Hindlimb muscle (tissue), 1 donor: ENCODE data around the gene MLX. TPM values are rescaled to one million over a fixed set of nuclear protein-coding genes. Genes with fewer than 3 reads are reported as not detected.
A peak's percentile ranks its signal among the peaks of the same experiment; 100 is the strongest.
"Not testable (repeated sequence)": the region's sequence is repeated elsewhere in the genome, so short reads cannot be mapped to it uniquely, and the experiment has no call there.

Experiments used
- DNase-seq: peaks from one replicate; pipeline ENCODE4 v3.0.0-alpha.2; 2013
- polyA plus RNA-seq: library from polyadenylated mRNA; unstranded; fragments of 120-200 nt; gene quantifications from one replicate; pipeline ENCODE4 v1.2.1, GENCODE V29; 2013; ENCODE audit not compliant: insufficient read length

MLX gene
- polyA plus RNA-seq, 1 donor, result 35.2 TPM

DNA sequence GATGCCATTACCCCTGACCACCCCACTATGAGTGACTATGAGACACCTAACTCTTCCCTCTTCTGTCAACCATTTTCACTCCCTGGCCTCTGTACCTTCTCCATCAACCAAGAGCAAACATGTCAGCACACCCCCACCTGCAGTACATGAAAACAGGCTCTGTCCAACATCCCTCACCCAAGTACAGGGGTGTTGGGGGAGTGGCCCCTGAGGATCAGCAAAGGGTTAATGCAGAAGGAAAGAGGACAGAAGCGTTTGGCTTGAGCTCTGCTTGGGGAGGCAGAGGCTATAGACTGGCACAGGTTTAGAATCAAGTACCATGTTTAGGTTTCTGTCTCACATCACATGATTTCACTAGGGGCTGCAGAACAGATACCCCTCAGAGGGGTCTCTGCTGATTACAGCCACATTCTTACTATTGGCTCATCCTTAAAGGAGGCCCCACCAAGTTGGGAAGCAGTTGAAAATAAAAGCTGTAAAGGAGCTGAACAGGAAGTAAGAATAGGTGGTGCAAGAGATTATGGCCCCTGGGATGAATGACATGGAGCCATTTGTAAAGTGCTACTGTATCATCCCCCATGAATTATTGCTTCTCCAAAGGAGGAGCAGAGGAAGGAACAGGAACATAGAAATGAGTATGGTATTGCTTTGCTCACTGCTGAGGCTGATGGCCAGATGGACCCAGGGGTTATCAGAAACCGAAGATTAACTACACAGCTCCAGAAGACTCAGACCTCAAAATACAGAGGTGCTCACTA is 13.1 kb downstream of the MLX start:
- DNase-seq, result no peak

DNA sequence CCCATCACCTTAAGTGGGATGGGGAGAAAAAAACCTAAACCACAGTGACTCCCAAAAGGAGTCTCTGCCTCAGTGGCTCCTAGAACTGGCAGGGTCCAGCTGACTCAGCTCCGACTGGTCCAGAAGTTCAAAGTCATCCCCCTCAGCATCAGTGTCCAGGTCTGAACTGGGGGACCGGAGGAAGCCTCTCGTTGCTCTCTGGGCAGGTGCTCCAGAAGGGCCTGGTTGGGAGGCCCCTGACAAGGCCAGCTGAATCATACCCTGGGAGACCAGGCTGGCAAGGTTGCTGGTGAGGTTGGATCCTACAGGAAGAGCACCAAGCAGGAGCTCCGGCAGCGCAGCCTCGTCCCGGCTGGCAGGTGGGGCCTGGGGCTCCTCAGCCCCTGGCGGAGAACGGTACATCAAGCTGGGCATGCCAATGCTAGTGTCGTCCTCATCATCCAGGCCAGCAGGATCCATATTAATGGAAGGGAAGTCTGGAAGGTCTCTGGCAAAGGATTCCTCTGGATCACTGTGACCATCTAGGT is 14.9 kb downstream of the MLX start:
- no peak for DNase-seq

- DNase-seq, result no peak
Observed at GRCh38 chr17:42584880-42585279, 18.0 kb downstream of the MLX start.

DNA sequence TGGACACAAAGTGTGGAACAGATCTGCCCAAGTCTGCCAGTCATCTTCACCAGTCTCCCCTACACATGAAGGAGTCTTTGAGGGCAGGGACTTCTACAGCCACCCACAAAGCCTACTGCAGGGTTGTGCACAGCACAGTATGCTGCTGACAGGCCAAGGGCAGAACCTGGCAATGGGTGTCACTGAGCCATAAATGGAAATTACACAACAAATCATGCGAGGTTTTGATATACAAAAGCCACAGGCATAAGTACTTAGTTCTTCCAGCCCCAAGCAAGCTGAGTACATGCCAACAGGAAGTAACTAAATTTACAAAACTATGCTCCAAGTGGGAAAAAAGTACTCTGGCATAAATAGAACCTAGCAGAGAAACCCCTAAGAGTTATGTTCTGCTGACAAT is 18.5 kb downstream of the MLX start:
- DNase-seq, result no peak

- DNase-seq, result no peak
Observed at GRCh38 chr17:42586514-42587230, 19.8 kb downstream of the MLX start.

DNA sequence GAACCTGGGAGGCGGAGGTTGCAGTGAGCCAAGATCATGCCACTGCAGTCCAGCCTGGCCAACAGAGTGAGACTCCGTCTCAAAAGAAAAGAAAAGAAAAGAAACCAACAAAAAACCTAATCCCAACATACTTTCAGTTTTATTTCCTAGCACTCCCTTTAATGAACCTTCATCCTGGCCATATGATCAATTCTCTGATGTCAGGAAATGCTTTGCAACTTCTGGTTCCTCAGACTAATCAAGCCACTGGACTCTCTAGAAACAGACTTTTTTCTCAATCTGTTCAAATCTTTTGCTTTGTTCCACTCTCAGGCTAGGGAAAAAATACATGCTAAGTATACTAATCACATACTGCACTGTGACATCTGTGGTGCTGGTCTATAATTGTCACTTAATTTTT is 24.0 kb downstream of the MLX start:
- DNase-seq, result no peak

GRCh38 chr17:42591411-42591810 is 24.5 kb downstream of the MLX start:
- no peak for DNase-seq

GRCh38 chr17:42596386-42596785 is 29.5 kb downstream of the MLX start:
- DNase-seq, result no peak

GRCh38 chr17:42598905-42599304 is 32.0 kb downstream of the MLX start:
- DNase-seq, result no peak

DNA sequence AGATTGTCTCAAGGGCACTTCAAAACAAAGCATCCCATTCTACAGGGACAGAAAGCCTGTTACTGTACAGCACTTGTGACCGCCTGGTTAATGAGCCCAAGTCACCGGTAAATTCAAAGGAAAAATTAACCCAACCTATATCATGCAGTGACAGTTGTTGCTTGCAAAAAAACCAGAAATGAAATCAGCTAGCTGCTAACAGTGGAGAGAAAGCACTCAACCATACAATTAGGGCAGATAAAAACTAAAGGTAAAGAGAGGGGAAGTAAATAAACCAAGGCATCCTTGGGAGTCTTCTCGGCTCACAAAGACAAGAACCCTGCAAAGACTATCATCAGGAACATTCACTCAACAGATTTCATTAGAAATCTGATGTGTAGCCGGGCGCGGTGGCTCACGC is 36.4 kb downstream of the MLX start:
- DNase-seq, result no peak

GRCh38 chr17:42607769-42608168 is 40.9 kb downstream of the MLX start:
- no peak for DNase-seq

DNA sequence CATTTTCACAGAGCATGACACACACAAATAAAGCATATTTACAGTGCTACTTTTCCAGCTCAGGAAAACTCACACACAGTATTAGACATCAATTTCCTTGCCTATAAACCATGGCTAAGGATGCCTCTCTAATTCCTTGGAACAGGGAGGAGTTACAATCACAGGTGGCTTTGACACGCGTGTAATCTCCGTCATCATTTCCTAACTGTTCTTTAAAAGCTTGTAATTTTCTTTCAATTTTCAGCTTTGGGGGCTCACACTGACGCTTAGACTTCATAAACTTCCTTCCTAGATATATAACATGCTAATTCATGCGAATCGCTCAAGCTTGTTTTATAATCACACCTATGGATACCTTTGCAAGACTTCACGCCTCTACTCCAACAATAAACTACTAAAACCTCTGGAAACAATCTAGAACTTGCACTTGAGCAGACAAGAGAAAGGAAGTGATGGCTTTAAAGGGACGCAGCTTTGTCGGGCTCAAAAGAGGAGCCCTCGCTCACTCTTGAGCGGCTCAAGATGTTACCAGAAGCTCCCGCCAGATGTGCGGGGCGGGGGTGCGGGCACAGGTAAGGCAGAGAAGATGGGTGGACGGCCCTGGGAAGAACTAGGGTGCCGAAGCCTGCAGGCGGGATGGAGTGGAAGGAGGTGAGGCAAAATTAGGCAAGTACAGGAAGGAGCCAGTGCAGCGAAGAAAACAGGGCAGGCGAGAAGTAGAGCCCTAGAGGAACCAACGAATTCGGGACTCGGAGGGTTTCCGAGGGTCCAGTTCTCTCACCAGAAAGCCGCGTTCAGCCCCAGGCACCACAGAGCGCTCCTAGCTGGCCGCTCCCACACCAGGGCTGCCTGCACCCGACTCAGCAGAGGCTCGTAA is 41.6 kb downstream of the MLX start:
- no peak for DNase-seq

- peak; percentile 100 for DNase-seq
Observed at GRCh38 chr17:42609182-42609813, 42.4 kb downstream of the MLX start, which contains the start of the genes RETREG3 and TUBG1. RETREG3 (minus strand) TSS chr17:42609374; CDS start chr17:42609324, 50 bp downstream. TUBG1 (plus strand) TSS chr17:42609683; CDS start chr17:42609738, 55 bp downstream.

DNA sequence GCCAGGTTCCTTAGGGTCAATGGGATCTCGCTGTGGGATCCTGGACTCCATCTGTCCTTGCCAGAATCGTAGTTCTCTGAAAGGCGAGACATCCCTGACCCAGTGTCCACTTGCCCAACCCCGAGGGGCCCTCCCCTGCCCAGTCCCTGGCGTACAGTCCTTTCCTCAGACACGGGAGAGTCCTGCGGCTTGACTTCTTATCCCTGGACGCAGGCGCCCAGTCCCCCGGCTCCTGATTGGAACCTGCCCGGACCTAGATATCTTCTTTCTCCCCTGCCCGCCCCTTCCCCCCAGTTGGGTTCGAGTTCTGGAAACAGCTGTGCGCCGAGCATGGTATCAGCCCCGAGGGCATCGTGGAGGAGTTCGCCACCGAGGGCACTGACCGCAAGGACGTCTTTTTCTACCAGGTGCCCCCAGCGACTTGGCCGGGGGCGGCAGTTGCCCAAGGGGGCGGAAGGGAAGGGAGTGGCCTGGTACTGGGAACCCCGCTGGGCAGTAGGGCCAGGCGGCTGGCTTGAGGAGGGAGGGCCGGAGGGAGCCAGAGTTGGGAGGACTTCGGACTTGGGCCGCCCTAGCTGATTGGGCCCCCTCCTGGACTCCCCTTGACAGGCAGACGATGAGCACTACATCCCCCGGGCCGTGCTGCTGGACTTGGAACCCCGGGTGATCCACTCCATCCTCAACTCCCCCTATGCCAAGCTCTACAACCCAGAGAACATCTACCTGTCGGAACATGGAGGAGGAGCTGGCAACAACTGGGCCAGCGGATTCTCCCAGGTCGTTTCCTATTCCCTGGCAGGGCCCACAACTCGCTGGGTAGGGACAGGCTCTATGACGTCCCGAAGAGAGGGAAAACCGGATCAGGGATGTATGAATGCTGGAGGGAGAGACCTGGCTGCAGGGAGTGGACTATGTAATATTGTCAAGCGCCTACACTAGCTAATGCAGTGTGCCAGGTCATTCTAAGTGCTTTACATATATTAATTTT is 43.2 kb downstream of the MLX start:
- not testable (repeated sequence) for DNase-seq

DNA sequence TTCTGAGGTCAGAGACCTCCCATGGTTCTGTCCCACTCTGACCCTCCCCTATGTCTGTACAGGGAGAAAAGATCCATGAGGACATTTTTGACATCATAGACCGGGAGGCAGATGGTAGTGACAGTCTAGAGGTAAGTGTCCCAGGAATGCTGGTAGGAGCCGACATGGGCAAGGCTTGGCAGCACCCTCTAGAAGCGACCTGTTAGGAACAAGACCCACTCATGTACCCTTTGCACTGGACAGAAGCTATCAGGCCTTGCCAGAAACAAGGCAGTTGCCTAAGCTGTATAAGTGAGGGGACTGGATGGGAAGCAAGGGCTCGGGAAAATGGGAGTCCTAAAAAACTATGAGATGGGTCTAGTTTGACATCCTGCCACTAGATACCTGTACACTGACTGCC is 45.1 kb downstream of the MLX start:
- no peak for DNase-seq

DNA sequence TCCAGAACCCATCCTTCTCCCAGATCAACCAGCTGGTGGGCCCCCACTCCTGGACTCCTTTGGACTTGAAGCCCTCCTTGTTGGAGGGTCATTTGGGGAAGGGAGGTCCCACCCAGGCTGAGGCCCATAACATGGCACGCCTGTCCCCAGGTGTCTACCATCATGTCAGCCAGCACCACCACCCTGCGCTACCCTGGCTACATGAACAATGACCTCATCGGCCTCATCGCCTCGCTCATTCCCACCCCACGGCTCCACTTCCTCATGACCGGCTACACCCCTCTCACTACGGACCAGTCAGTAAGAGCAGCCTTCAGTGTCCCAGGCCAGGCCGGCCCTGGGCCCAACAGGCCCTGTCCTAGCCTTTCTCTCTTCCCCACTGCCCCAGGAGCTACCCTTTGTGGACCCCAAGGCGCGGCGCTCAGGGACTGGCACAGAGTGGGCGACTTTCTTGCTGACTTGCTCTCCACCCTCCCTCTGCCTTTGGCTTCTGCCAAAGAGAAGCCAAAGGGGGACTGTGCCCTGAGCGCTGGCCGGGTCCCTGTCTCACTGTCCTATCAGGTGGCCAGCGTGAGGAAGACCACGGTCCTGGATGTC is 46.9 kb downstream of the MLX start:
- DNase-seq, result no peak

DNA sequence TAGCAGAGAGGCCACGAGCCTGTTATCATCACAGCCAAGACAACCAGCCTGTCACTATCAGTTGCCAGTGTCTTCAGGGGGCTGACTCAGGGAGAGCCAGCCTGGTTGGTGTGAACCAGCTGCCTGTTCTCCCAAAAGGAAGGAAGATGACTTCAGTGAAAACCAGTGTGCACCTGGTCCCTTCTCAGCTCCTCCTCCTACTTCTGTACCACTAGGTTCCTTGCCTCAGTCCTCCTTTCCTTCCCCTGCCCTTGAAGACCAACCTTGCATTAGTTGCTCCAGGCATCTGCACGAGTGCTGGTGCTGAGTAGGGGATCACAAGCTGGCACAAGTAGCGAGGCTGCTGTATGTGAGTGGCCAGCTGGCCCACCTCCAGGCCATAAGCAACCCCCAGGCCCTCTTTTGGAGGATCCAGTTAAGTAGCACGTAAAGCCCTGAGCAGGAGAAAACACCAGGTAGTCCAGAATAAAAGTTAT is 51.1 kb downstream of the MLX start:
- DNase-seq, result no peak

DNA sequence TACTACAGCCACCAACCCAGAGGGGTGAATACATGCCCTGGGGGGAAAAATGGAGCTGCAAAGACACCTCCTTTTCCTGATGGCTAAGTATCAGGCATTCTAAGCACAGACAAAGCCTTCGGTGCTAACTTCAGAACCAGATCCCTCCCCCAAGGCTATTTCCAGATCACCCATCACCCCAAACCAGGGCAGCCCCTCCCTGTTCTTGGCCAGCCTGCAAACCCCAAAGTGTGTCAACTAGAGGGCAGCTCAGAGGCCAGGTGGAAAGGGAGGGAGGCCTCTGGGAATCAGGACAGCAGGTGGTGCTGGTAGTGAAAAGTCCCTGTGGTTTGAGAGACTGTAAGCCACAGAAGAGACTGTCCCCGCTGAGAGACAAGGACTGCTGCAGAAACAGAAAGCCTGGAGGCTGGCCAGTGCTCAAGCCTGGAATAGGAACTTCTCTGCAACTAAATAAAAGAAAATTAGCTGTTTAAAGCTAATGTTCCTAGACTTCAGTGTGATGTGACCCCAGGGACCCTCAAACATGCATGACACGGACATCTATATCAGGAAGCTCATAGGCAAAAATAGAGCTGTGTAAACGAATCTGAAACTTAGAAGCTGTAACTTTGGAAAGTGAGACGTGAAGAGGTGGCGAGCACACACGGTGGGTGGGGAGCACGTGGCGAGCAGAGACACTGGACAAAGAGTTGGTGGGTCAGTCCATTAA is 51.7 kb downstream of the MLX start:
- DNase-seq, result peak; percentile 46

GRCh38 chr17:42621987-42622386 is 55.1 kb downstream of the MLX start:
- DNase-seq, result not testable (repeated sequence)
